HepG2 (cell line): Measurements from ENCODE around the gene NFIC. TPM values are rescaled to one million over a fixed set of nuclear protein-coding genes. Genes with fewer than 3 reads are reported as not detected.
A peak's percentile ranks its signal among the peaks of the same experiment; 100 is the strongest.

Experiments used
- ATF1 ChIP-seq: IDR thresholded peaks from 2 replicates; pipeline ENCODE4 v1.6.1; 2016; ENCODE audit warnings: mild to moderate bottlenecking, control low read depth
- BCL3 ChIP-seq: sonication (generic); formaldehyde crosslinking; IDR thresholded peaks from 2 replicates; pipeline ENCODE4 v1.5.1; 2020; ENCODE audit warnings: mild to moderate bottlenecking, missing genetic modification reagents, moderate library complexity
- HDAC1 ChIP-seq: sonication (generic); formaldehyde crosslinking; IDR thresholded peaks from 2 replicates; pipeline ENCODE4 v1.5.1; 2020; ENCODE audit warnings: mild to moderate bottlenecking, missing genetic modification reagents
- HNF1A ChIP-seq, 2 experiments: sonication (generic) in 1 of 2; formaldehyde crosslinking in 1 of 2; IDR thresholded peaks; 2 replicates each; pipeline versions ENCODE4 v1.4.0 to v1.6.1; 2016 to 2020; ENCODE audit warnings: borderline replicate concordance in 1 of 2, low read depth in 1 of 2, mild to moderate bottlenecking in 1 of 2, missing genetic modification reagents in 1 of 2
- ISX ChIP-seq: sonication (generic); formaldehyde crosslinking; conservative IDR thresholded peaks from 2 replicates; pipeline ENCODE4 v1.5.0; 2020; ENCODE audit warnings: missing genetic modification reagents
- MED1 ChIP-seq: sonication (generic); formaldehyde crosslinking; IDR thresholded peaks from 2 replicates; pipeline ENCODE4 v1.4.0; 2020; ENCODE audit warnings: missing genetic modification reagents
- MLLT10 ChIP-seq: sonication (generic); formaldehyde crosslinking; IDR thresholded peaks from 2 replicates; pipeline ENCODE4 v1.4.0; 2020; ENCODE audit warnings: missing genetic modification reagents
- RFX3 ChIP-seq: IDR thresholded peaks from 2 replicates; pipeline ENCODE4 v1.6.1; 2016; ENCODE audit warnings: missing biosample characterization, missing genetic modification reagents
- TEAD2 ChIP-seq: sonication (generic); formaldehyde crosslinking; IDR thresholded peaks from 2 replicates; pipeline ENCODE4 v1.9.0; 2021; ENCODE audit warnings: missing genetic modification reagents
- TGIF2 ChIP-seq: IDR thresholded peaks from 2 replicates; pipeline ENCODE4 v1.6.1; 2016; ENCODE audit warnings: control low read depth, missing compliant biosample characterization
- ZMAT5 ChIP-seq: sonication (generic); formaldehyde crosslinking; IDR thresholded peaks from 2 replicates; pipeline ENCODE4 v1.5.0; 2020; ENCODE audit warnings: mild to moderate bottlenecking, low read depth, missing genetic modification reagents, borderline replicate concordance
- ZMYM3 ChIP-seq: sonication (generic); formaldehyde crosslinking; IDR thresholded peaks from 2 replicates; pipeline ENCODE4 v1.5.1; 2020; ENCODE audit warnings: mild to moderate bottlenecking, missing genetic modification reagents
- ZNF20 ChIP-seq: sonication (generic); formaldehyde crosslinking; IDR thresholded peaks from 2 replicates; pipeline ENCODE4 v1.4.0; 2020; ENCODE audit warnings: mild to moderate bottlenecking, moderate library complexity, missing genetic modification reagents
- ZNF296 ChIP-seq: sonication (generic); formaldehyde crosslinking; conservative IDR thresholded peaks from 2 replicates; pipeline ENCODE4 v1.5.0; 2020; ENCODE audit warnings: mild to moderate bottlenecking, missing genetic modification reagents
- ZNF460 ChIP-seq: sonication (generic); formaldehyde crosslinking; IDR thresholded peaks from 2 replicates; pipeline ENCODE4 v1.5.1; 2020; ENCODE audit warnings: missing genetic modification reagents, mild to moderate bottlenecking, borderline replicate concordance
- ZNF629 ChIP-seq: sonication (generic); formaldehyde crosslinking; conservative IDR thresholded peaks from 2 replicates; pipeline ENCODE4 v1.5.0; 2020; ENCODE audit warnings: missing genetic modification reagents
- ZNF720 ChIP-seq: sonication (generic); formaldehyde crosslinking; IDR thresholded peaks from 2 replicates; pipeline ENCODE4 v1.4.0; 2020; ENCODE audit warnings: missing genetic modification reagents
- ZNF883 ChIP-seq: sonication (generic); formaldehyde crosslinking; IDR thresholded peaks from 2 replicates; pipeline ENCODE4 v1.5.1; 2020; ENCODE audit warnings: mild to moderate bottlenecking, missing genetic modification reagents; ENCODE audit errors: not compliant biosample characterization
- polyA plus RNA-seq, 8 experiments: library from polyadenylated mRNA; depleted of rRNA in 3 of 8; stranded (reverse) in 7 of 8; unstranded in 1 of 8; fragments of >200 nt; fragmentation: Illumina TruSeq in 4 of 8; extraction: Trizol in 4 of 8; gene quantifications; 2 replicates each; pipeline versions ENCODE4 v1.2.1 to v1.2.3, GENCODE V29; 2011 to 2016; ENCODE audit warnings: low read depth in 4 of 8, missing spikeins in 1 of 8, mixed read lengths in 1 of 8; ENCODE audit not compliant: insufficient read depth in 1 of 8
- total RNA-seq, 5 experiments: library from RNA; depleted of rRNA; stranded (reverse); fragments of >200 nt; fragmentation: Illumina TruSeq; extraction: Trizol; gene quantifications; 2 replicates each; pipeline ENCODE4 v1.2.3, GENCODE V29; 2016; ENCODE audit warnings: low read depth in 1 of 5
- TF ChIP-seq, protein P1 (sequence below), 2 experiments: IDR thresholded peaks; 2 replicates each; pipeline ENCODE4 v1.6.1; 2011 to 2012; ENCODE audit warnings: low read length in 2 of 2, borderline replicate concordance in 1 of 2, low read depth in 1 of 2, mild to moderate bottlenecking in 1 of 2, moderate library complexity in 1 of 2

Gene NFIC
- total and polyA plus RNA-seq, 2 of the 13 experiments (the other 11 are each of a cell fraction or from before 2014, with no cell fraction given) = 1.3 to 2.5 TPM

DNA sequence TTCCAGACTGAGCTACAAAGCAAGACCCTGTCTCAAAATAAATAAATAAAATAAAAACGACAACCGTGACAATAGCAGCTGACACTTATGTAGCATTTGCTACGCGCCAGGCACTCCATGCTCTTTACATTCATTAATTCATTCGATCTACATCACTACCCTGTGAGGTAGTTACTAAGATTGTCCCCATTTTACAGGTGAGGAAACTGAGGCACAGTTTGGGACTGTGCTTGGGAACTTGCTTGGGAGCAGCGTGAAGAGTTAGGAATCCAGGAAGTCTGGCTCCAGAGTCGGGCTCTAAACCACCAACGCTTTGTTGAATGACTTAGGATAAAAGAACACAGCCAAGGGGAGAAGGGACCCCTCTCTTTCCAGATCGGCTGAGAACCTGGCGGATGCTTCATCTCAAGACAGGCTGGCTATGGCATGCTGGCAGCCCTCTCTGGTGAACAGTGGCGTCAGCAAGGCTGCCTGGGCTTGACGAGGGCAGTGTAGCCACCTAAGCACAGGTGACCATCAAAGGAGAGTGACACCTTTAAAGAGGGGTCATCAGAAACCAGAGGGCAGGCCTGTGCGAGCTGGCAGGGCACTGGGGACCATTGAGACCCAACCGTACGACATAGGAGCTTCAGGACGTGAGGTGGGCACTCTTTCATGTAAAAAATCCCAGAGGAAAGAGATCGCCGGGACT, 133.5 kb downstream of the NFIC start (continued):
- TF ChIP-seq, protein P1, sequence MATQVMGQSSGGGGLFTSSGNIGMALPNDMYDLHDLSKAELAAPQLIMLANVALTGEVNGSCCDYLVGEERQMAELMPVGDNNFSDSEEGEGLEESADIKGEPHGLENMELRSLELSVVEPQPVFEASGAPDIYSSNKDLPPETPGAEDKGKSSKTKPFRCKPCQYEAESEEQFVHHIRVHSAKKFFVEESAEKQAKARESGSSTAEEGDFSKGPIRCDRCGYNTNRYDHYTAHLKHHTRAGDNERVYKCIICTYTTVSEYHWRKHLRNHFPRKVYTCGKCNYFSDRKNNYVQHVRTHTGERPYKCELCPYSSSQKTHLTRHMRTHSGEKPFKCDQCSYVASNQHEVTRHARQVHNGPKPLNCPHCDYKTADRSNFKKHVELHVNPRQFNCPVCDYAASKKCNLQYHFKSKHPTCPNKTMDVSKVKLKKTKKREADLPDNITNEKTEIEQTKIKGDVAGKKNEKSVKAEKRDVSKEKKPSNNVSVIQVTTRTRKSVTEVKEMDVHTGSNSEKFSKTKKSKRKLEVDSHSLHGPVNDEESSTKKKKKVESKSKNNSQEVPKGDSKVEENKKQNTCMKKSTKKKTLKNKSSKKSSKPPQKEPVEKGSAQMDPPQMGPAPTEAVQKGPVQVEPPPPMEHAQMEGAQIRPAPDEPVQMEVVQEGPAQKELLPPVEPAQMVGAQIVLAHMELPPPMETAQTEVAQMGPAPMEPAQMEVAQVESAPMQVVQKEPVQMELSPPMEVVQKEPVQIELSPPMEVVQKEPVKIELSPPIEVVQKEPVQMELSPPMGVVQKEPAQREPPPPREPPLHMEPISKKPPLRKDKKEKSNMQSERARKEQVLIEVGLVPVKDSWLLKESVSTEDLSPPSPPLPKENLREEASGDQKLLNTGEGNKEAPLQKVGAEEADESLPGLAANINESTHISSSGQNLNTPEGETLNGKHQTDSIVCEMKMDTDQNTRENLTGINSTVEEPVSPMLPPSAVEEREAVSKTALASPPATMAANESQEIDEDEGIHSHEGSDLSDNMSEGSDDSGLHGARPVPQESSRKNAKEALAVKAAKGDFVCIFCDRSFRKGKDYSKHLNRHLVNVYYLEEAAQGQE (IDR thresholded peaks at IDR 0.05; ENCODE audit: borderline replicate concordance in 1 of 2, low read depth in 1 of 2, low read length in 2 of 2) = no peak
- TF ChIP-seq ATF1 (CRISPR knock-in tag) = no peak
- TF ChIP-seq TEAD2 (CRISPR knock-in tag) = 0 out of 2 replicates have a peak, but pooled peaks have one; percentile 24
- TF ChIP-seq RFX3 = 0 out of 2 replicates have a peak, but pooled peaks have one; percentile 5
- no peak for TF ChIP-seq ZMAT5 (CRISPR knock-in tag)
- TF ChIP-seq ZNF20 = peak; percentile 46; the same call in 1 of the 2 replicates
- no peak for TF ChIP-seq ZNF296 (CRISPR knock-in tag)
- TF ChIP-seq TGIF2 = no peak
- TF ChIP-seq HNF1A (IDR thresholded peaks at IDR 0.05; ENCODE audit: low read depth) = no peak
- TF ChIP-seq HNF1A (CRISPR knock-in tag; IDR thresholded peaks at IDR 0.05; ENCODE audit: borderline replicate concordance) = no peak
- peak; percentile 95 for TF ChIP-seq ZNF629 (CRISPR knock-in tag)
- TF ChIP-seq MED1 = 0 out of 2 replicates have a peak, but pooled peaks have one; percentile 25
- no peak for TF ChIP-seq ZNF460 (CRISPR knock-in tag)
- no peak for TF ChIP-seq MLLT10 (CRISPR knock-in tag)
- no peak for TF ChIP-seq ZNF883 (CRISPR knock-in tag)
- TF ChIP-seq ZNF720 (CRISPR knock-in tag) = no peak
- TF ChIP-seq ISX (CRISPR knock-in tag) = 0 out of 2 replicates have a peak, but pooled peaks have one; percentile 57
- no peak for TF ChIP-seq HDAC1 (CRISPR knock-in tag)
- no peak for TF ChIP-seq BCL3 (CRISPR knock-in tag)
- peak; percentile 89 for TF ChIP-seq ZMYM3
